K562 (cell line): ENCODE results near the gene SND1. TPM values are rescaled to one million over a fixed set of nuclear protein-coding genes. Genes with fewer than 3 reads are reported as not detected.

Source experiments
- ARID2 ChIP-seq: fragments of 450-650 bp; IDR thresholded peaks from 2 replicates; pipeline ENCODE4 v1.6.1; 2017; ENCODE audit warnings: antibody characterized with exemption, mild to moderate bottlenecking
- ELF2 ChIP-seq: fragments of 250-450 bp; sonication (Bioruptor Pico); IDR thresholded peaks from 2 replicates; pipeline ENCODE4 v1.5.0; 2021; ENCODE audit warnings: mild to moderate bottlenecking
- FOXJ2 ChIP-seq: fragments of 200-800 bp; sonication (Bioruptor generic); IDR thresholded peaks from 2 replicates; pipeline ENCODE4 v1.6.1; 2016; ENCODE audit warnings: missing genetic modification characterization, missing compliant biosample characterization
- MTA3 ChIP-seq: fragments of 450-650 bp; formaldehyde crosslinking; IDR thresholded peaks from 2 replicates; pipeline ENCODE4 v1.6.1; 2017; ENCODE audit warnings: mild to moderate bottlenecking, borderline replicate concordance
- NCOA2 ChIP-seq, 2 experiments: fragments of 450-650 bp; IDR thresholded peaks; 2 replicates each; pipeline ENCODE4 v1.6.1; 2018; ENCODE audit warnings: mild to moderate bottlenecking in 2 of 2, moderate library complexity in 1 of 2; ENCODE audit not compliant: partially characterized antibody in 2 of 2
- NFIX ChIP-seq: fragments of 250-450 bp; sonication (Bioruptor Pico); IDR thresholded peaks from 2 replicates; pipeline ENCODE4 v1.4.0; 2020; ENCODE audit warnings: low read depth, mild to moderate bottlenecking, moderate library complexity
- NR2C1 ChIP-seq, 2 experiments: fragments of 450-650 bp; IDR thresholded peaks; 2 replicates each; pipeline ENCODE4 v1.6.1; 2017; ENCODE audit warnings: mild to moderate bottlenecking in 2 of 2, antibody characterized with exemption in 1 of 2, inconsistent platforms in 1 of 2, missing compliant biosample characterization in 1 of 2, missing genetic modification characterization in 1 of 2
- NRF1 ChIP-seq, 2 experiments: fragments of 450-650 bp; IDR thresholded peaks in 1 of 2; conservative IDR thresholded peaks in 1 of 2; 2 replicates each; pipeline ENCODE4 v1.6.1; 2014; ENCODE audit warnings: mild to moderate bottlenecking in 2 of 2
- SIRT6 ChIP-seq: IDR thresholded peaks from one replicate; pipeline ENCODE4 v1.6.1; 2012; ENCODE audit warnings: low read depth, mild to moderate bottlenecking, control low read depth, inconsistent platforms, low read length, moderate library complexity
- SIX5 ChIP-seq, 2 experiments: IDR thresholded peaks; 2 replicates each; pipeline ENCODE4 v1.6.1; 2011; ENCODE audit warnings: low read length in 2 of 2, borderline replicate concordance in 1 of 2, low read depth in 1 of 2, mild to moderate bottlenecking in 1 of 2, moderate library complexity in 1 of 2; ENCODE audit not compliant: insufficient read depth in 1 of 2
- SP1 ChIP-seq: sonication (generic); formaldehyde crosslinking; IDR thresholded peaks from 2 replicates; pipeline ENCODE4 v1.8.1; 2022; ENCODE audit warnings: mild to moderate bottlenecking, missing genetic modification reagents
- TCF7 ChIP-seq: sonication (generic); IDR thresholded peaks from 2 replicates; pipeline ENCODE4 v1.6.1; 2016; ENCODE audit warnings: antibody characterized with exemption, borderline replicate concordance
- ZNF224 ChIP-seq: sonication (generic); formaldehyde crosslinking; IDR thresholded peaks from 2 replicates; pipeline ENCODE4 v1.8.0; 2022; ENCODE audit warnings: mild to moderate bottlenecking, missing genetic modification reagents
- ZNF24 ChIP-seq: fragments of 450-650 bp; IDR thresholded peaks from 2 replicates; pipeline ENCODE4 v1.6.1; 2016
- ZNF384 ChIP-seq: IDR thresholded peaks from 2 replicates; pipeline ENCODE4 v1.6.1; 2012; ENCODE audit warnings: low read depth, low read length, improper control_type of control experiment
- ZNF695 ChIP-seq: fragments of 450-650 bp; formaldehyde crosslinking; IDR thresholded peaks from 2 replicates; pipeline ENCODE4 v1.4.0; 2020; ENCODE audit warnings: mild to moderate bottlenecking, moderate library complexity
- ZNF717 ChIP-seq: fragments of 250-450 bp; sonication (Bioruptor Pico); IDR thresholded peaks from 2 replicates; pipeline ENCODE4 v1.5.0; 2021
- ZNF830 ChIP-seq: fragments of 250-450 bp; sonication (Bioruptor Pico); IDR thresholded peaks from 2 replicates; pipeline ENCODE4 v1.5.0; 2021; ENCODE audit warnings: mild to moderate bottlenecking
- polyA plus RNA-seq, 8 experiments: library from polyadenylated mRNA; depleted of rRNA in 4 of 8; stranded (reverse) in 5 of 8; unstranded in 3 of 8; fragments of >200 nt; fragmentation: Nextera tagmentation in 2 of 8; fragmentation: Illumina TruSeq in 1 of 8; extraction: Ambion mirVana in 2 of 8; extraction: Trizol in 1 of 8; gene quantifications; 2 replicates each; pipeline versions ENCODE4 v1.2.1 to v1.2.3, GENCODE V29; 2011 to 2014; ENCODE audit warnings: inconsistent platforms in 1 of 8, missing spikeins in 1 of 8
- total RNA-seq, 7 experiments: library from RNA; depleted of rRNA in 6 of 7; stranded (reverse); fragments of >200 nt in 6 of 7; fragmentation: Illumina TruSeq in 2 of 7; extraction: Trizol in 2 of 7; gene quantifications; 2 replicates each; pipeline versions ENCODE4 v1.2.1 to v1.2.3, GENCODE V29; 2011 to 2021; ENCODE audit warnings: low replicate concordance in 1 of 7
- TF ChIP-seq, protein P1 (sequence below): fragments of 450-650 bp; IDR thresholded peaks from 2 replicates; pipeline ENCODE4 v1.6.1; 2016; ENCODE audit warnings: borderline replicate concordance
- TF ChIP-seq, protein P2 (sequence below): fragments of 450-650 bp; formaldehyde crosslinking; IDR thresholded peaks from 2 replicates; pipeline ENCODE4 v1.4.0; 2022; ENCODE audit warnings: missing genetic modification characterization
- TF ChIP-seq, protein P3 (sequence below): sonication (generic); formaldehyde crosslinking; IDR thresholded peaks from 2 replicates; pipeline ENCODE4 v1.8.1; 2023; ENCODE audit warnings: mild to moderate bottlenecking, missing genetic modification reagents

The SND1 gene
- total and polyA plus RNA-seq, 9 of the 15 experiments (the other 6 are each of a cell fraction or from before 2014, with no cell fraction given): 46.5 to 307 (median 191) TPM

DNA sequence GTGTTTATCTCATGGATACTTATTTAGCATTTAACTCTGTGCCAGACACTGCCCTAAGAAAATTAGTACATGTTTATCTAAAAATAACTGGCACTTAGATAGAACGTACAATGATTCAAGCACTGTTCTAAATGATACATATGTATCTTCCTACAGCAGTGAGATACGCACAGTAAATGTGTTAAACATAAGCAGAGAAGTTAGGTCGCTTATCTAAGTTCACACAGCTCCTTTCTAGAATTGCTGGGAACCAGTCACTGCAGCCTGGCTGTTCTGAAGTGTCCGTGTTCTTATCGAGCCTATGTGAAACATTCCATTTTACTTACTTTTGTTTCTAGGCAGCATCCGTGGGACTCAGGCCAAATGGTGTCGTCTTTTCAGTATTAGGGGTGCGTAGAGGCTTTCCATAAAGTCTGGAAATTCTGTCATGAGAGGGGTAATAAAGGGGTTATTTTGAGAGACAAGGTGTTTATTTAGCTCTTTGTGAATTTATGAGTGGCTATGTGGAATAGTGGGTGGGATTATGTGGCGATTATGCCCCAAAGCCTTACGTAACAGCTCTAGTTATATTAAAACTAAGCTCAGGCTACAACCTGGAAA lies 186.9 kb downstream of the SND1 start (continued):
- TF ChIP-seq, protein P1, sequence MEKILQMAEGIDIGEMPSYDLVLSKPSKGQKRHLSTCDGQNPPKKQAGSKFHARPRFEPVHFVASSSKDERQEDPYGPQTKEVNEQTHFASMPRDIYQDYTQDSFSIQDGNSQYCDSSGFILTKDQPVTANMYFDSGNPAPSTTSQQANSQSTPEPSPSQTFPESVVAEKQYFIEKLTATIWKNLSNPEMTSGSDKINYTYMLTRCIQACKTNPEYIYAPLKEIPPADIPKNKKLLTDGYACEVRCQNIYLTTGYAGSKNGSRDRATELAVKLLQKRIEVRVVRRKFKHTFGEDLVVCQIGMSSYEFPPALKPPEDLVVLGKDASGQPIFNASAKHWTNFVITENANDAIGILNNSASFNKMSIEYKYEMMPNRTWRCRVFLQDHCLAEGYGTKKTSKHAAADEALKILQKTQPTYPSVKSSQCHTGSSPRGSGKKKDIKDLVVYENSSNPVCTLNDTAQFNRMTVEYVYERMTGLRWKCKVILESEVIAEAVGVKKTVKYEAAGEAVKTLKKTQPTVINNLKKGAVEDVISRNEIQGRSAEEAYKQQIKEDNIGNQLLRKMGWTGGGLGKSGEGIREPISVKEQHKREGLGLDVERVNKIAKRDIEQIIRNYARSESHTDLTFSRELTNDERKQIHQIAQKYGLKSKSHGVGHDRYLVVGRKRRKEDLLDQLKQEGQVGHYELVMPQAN: no peak
- TF ChIP-seq ZNF695 (no peak), ZNF830 (CRISPR knock-in tag) (no peak), NRF1 (conservative IDR thresholded peaks at IDR 0.05 in 1 of 2, IDR thresholded peaks at IDR 0.05 in 1 of 2) (no peak), ELF2 (CRISPR knock-in tag) (no peak), NCOA2 (IDR thresholded peaks at IDR 0.05; ENCODE audit: partially characterized antibody in 2 of 2) (peak in 1 of 2 experiments; percentile 71), ARID2 (no peak), SP1 (CRISPR knock-in tag) (no peak), SIRT6 (no peak), SIX5 (IDR thresholded peaks at IDR 0.05; ENCODE audit: borderline replicate concordance in 1 of 2, insufficient read depth in 1 of 2, low read depth in 1 of 2, low read length in 2 of 2) (no peak), ZNF24 (no peak), MTA3 (peak; percentile 63; the same call in 1 of the 2 replicates), NR2C1 (IDR thresholded peaks at IDR 0.05) (no peak), NR2C1 (tag; IDR thresholded peaks at IDR 0.05) (0 out of 2 replicates have a peak, but pooled peaks have one; percentile 33), TCF7 (no peak), ZNF384 (no peak), ZNF717 (no peak), FOXJ2 (tag) (peak; percentile 17; the same call in 1 of the 2 replicates), ZNF224 (no peak), NFIX (CRISPR knock-in tag) (no peak)
- TF ChIP-seq, protein P2, sequence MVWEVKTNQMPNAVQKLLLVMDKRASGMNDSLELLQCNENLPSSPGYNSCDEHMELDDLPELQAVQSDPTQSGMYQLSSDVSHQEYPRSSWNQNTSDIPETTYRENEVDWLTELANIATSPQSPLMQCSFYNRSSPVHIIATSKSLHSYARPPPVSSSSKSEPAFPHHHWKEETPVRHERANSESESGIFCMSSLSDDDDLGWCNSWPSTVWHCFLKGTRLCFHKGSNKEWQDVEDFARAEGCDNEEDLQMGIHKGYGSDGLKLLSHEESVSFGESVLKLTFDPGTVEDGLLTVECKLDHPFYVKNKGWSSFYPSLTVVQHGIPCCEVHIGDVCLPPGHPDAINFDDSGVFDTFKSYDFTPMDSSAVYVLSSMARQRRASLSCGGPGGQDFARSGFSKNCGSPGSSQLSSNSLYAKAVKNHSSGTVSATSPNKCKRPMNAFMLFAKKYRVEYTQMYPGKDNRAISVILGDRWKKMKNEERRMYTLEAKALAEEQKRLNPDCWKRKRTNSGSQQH (CRISPR knock-in tag): no peak
- TF ChIP-seq, protein P3, sequence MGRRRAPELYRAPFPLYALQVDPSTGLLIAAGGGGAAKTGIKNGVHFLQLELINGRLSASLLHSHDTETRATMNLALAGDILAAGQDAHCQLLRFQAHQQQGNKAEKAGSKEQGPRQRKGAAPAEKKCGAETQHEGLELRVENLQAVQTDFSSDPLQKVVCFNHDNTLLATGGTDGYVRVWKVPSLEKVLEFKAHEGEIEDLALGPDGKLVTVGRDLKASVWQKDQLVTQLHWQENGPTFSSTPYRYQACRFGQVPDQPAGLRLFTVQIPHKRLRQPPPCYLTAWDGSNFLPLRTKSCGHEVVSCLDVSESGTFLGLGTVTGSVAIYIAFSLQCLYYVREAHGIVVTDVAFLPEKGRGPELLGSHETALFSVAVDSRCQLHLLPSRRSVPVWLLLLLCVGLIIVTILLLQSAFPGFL (CRISPR knock-in tag): no peak
